ENCODE measurements around the gene CREBRF.
A peak's percentile ranks its signal among the peaks of the same experiment; 100 is the strongest.
"Not testable (repeated sequence)": the region's sequence is repeated elsewhere in the genome, so short reads cannot be mapped to it uniquely, and the experiment has no call there.

CREBRF gene, protein sequence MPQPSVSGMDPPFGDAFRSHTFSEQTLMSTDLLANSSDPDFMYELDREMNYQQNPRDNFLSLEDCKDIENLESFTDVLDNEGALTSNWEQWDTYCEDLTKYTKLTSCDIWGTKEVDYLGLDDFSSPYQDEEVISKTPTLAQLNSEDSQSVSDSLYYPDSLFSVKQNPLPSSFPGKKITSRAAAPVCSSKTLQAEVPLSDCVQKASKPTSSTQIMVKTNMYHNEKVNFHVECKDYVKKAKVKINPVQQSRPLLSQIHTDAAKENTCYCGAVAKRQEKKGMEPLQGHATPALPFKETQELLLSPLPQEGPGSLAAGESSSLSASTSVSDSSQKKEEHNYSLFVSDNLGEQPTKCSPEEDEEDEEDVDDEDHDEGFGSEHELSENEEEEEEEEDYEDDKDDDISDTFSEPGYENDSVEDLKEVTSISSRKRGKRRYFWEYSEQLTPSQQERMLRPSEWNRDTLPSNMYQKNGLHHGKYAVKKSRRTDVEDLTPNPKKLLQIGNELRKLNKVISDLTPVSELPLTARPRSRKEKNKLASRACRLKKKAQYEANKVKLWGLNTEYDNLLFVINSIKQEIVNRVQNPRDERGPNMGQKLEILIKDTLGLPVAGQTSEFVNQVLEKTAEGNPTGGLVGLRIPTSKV

DNA sequence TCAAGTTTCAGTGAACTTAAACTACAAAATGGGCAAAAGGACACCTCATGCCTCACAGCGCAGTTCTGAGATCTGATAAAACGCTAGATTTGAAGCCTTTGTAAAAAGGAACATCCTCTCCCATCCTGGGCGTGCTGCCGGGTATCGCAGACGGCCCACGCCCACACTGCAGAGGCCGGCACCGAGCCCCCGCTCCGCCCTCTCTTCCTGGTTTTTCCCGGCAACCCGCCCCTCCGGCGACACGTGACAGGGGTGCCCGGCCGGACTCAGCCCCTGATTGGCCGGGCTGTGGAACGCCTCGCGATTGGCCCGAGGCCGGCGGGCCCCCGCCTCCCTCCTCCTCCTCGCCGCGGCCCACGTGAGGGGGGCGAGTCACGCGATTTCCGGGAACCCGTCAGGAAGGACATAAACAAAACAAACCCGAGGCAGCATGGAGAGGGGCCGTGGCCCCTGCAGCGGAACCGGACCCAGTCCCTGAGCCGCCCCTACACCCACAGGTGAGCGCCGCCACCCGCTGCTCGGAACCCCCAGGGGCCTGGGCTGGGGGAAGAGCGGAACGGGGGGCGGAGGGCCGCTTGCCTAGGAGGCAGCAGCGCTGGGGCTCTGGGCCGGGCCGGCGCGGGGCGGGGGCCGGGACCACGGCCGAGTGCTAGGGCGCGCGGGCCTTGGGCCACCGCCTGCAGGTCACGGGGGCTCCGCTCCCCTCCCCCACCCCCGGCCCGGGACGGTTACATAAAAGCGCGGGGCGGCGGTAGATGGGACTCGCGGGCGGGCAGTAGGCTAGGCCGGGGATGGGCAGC lies at the start of gene CREBRF:
CREBRF (plus strand) TSS at position 370 of the 800 bp plus-strand sequence. CDS start 24,424 bp downstream, outside the sequence.
- DNase-seq (ENCODE audit: low read depth in 2 of 2): peak; percentile 97

GRCh38 chr5:173010021-173010420 lies 46.1 kb upstream of the CREBRF start:
- no peak for DNase-seq (ENCODE audit: low read depth in 2 of 2)

GRCh38 chr5:173010547-173011464 lies 45.3 kb upstream of the CREBRF start:
- DNase-seq (ENCODE audit: low read depth in 2 of 2): no peak

DNA sequence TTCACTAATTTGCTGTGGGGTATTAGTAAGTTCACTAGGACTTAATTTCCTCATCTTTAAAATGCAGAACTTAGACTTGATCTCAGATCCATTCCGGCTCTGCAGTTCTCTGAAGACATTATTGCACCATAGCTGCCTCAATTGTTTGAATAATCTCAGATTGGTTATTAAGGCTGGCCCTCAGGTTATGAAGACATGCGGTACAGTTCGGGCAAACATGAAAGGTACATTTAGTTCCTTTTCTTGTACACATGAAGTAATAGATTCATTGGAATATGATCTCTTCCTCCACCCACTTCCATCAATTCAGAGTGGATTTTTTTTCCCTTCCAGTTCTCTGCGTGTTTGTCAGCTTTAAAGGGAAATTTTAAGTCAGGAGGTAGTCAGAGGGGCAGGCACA lies 44.6 kb upstream of the CREBRF start:
- DNase-seq (ENCODE audit: low read depth in 2 of 2): no peak

DNA sequence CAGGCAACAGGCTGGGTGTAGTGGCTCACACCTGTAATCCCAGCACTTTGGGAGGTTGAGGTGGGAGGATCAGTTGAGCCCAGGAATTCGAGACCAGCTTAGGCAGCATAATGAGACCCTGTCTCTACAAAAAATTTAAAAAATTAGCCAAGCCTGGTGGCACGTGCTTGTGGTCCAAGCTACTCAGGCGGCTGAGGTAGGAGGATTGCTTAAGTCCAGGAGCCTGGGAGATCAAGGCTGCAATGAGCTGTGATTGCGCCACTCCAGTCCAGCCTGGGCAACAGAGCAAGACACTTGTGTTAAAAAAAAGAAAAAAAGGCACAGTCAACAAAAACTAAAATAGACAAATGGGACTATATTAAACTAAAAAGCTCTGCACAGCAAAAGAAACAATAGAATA lies 43.3 kb upstream of the CREBRF start:
- no peak for DNase-seq (ENCODE audit: low read depth in 2 of 2)

DNA sequence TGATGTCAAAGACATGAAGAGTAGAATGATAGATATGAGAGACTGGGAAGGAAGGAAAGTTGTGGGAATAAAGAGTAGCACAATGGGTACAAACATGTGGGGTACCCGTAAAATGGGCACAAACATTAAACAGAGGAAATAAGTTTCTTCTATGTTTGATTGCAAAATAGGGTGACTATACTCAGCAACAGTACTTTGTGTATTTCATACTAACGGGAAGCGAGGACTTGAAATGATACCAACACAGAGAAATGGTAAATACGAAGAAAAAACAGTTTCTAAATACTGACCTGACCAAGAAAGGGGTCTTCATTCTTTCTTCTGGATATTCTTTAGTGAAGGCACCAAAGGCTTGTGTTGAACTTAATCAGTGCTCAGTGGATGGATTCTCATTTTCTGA lies 41.5 kb upstream of the CREBRF start:
- DNase-seq (ENCODE audit: low read depth in 2 of 2): no peak

DNA sequence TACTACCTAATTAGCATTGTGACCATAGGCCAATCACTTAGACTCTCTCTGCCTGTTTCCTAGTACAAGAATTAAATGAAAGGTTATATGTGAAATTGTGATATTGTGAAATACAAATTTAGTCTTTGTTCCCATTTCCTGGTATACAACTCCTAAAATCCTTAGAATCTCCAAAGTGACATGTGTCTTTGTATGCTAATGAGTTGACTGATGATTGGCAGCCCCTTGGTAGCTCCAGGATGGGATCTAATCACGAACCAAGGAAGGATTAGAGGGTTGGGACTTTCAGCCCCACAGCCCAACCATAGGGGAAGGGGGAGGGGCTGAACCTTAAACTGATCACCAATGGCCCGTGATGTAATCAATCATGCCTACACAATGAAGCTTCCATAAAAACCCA lies 41.0 kb upstream of the CREBRF start:
- DNase-seq (ENCODE audit: low read depth in 2 of 2): no peak

DNA sequence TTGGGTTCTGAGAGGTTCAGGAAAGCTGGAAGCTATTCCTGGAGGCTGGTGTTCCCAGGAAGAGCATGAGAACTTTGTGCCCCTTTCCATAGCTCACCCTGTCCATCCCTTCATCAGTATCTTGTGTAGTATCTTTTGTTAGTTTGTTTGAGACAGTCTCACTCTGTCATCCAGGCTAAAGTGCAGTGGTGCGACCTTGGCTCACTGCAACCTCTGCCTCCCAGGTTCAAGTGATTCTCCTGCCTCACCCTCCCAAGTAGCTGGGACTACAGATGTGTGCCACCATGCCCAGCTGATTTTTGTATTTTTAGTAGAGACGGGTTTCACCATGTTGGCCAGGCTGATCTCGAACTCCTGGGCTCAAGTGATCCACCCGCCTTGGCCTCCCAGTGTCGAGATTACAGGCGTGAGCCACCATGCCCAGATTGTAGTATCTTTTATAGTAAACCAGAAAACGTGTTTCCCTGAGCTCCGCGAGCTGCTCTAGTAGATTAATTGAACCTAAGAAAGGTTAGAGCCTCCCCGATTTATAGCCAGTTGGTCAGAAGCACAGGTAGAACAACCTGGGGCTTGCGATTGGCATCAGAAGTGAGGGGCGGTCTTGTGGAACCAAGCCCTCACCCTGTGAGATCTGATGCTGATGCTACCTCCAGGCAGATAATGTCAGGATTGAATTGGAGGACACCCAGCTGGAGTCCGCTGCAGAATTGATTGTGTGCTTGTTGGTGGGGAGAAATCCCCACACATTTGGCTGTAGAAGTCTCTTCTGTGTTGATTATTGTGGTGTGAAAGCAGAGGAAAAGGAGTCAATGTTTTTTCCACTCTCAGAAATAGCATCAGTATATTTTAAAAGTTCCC lies 40.3 kb upstream of the CREBRF start:
- no peak for DNase-seq (ENCODE audit: low read depth in 2 of 2)

DNA sequence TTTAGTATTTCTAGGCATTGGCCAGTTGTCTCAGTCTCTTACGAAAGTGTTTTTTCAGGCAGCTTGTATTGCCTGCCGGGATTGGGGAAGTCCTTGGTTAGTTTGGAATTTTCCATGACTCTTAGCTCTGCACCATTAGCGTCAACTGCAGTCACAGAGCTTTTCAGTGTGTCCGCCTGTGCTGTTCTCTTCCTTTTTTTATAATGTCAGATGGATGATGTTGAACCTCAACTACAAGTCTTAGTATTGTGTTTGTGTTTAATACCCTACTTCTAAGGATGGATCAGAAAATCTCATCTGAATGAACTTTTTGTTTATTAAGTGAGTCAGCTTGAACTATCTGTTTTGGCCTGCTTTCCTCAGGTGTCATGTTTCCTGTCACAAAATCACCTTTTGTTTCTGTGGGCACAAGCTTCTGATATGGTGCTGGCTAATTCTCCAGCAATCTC lies 39.5 kb upstream of the CREBRF start:
- DNase-seq (ENCODE audit: low read depth in 2 of 2): no peak

- not testable (repeated sequence) for DNase-seq (ENCODE audit: low read depth in 2 of 2)
Measured at GRCh38 chr5:173017087-173017486, 39.1 kb upstream of the CREBRF start.

- DNase-seq (ENCODE audit: low read depth in 2 of 2): no peak
Measured at GRCh38 chr5:173018358-173018757, 37.8 kb upstream of the CREBRF start.

DNA sequence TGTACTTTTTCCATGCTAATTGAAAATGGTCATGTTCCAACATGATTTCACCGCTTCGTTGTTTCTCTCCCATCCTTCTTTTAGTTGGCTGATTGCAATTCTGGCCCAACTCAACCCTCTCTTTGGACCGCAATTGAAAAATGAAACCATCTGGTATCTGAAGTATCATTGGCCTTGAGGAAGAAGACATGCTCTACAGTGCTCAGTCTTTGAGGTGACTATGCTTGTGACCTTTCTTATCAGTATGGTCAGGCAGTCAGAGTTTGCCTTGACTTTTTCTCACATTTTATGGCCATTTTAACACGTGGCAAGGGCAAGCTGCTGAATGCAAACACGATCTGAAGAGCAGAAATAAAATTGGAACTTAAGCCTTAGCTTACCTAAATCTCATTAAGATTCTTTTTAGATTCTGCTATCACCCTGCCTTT lies 36.0 kb upstream of the CREBRF start:
- no peak for DNase-seq (ENCODE audit: low read depth in 2 of 2)

- DNase-seq (ENCODE audit: low read depth in 2 of 2): no peak
Measured at GRCh38 chr5:173020643-173021042, 35.5 kb upstream of the CREBRF start.

DNA sequence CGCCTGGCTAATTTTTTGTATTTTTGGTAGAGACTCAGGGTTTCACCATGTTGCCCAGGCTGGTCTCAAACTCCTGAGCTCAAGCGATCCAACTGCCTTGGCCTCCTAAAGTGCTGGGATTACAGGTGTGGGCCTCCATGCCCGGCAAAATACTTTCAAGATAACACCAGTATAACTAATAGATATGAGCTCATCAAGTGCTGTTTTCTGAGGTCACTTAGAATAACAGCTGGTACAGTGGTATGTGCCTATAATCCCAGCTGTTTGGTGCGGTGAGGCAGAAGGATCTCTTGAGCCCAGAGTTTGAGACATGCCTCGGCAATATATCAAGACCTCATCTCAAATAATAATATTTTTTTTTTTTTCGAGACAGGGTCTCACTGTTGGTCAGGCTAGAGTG lies 30.5 kb upstream of the CREBRF start:
- DNase-seq (ENCODE audit: low read depth in 2 of 2): no peak

GRCh38 chr5:173027905-173028304 lies 28.2 kb upstream of the CREBRF start:
- DNase-seq (ENCODE audit: low read depth in 2 of 2): no peak

- no peak for DNase-seq (ENCODE audit: low read depth in 2 of 2)
Measured at GRCh38 chr5:173028811-173029327, 27.3 kb upstream of the CREBRF start.

- no peak for DNase-seq (ENCODE audit: low read depth in 2 of 2)
Measured at GRCh38 chr5:173029499-173029921, 26.6 kb upstream of the CREBRF start.

GRCh38 chr5:173032096-173032495 lies 24.1 kb upstream of the CREBRF start:
- not testable (repeated sequence) for DNase-seq (ENCODE audit: low read depth in 2 of 2)

- no peak for DNase-seq (ENCODE audit: low read depth in 2 of 2)
Measured at GRCh38 chr5:173032730-173033129, 23.4 kb upstream of the CREBRF start.

DNA sequence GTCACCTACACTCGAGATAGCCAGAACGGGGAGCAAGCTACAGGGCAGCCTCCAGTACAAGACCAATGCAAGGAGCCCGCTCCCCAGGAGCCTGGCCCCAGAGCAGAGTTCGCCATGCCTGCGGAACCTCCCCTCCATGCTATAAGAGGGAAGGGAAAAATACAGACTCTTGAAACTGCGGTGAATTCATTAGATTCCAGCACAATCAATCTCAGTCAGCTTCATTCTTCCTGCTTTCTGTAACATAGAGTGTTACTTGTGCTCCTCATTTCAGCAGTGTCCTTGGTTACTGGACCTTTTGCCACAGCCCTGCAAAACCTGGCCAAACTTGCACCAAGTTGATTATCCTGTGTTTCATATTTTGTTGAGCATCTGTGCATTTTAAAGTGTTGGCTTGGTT lies 22.2 kb upstream of the CREBRF start:
- no peak for DNase-seq (ENCODE audit: low read depth in 2 of 2)

All from activated CD8-positive, alpha-beta memory T cell treated with anti-CD3 and anti-CD28 coated beads for 4 hours (primary cell).